Central memory CD4-positive, alpha-beta T cell (primary cell): ENCODE measurements around the gene DPP10.

ENCODE experiments used
- DNase-seq: peaks from one replicate; pipeline ENCODE4 v3.0.0; 2022

The DPP10 gene

GRCh38 chr2:115483666-115484065, 1041.2 kb downstream of the DPP10 start:
- DNase-seq: no peak

GRCh38 chr2:115484486-115484885, 1042.0 kb downstream of the DPP10 start:
- no peak for DNase-seq

GRCh38 chr2:115484983-115485382, 1042.5 kb downstream of the DPP10 start:
- DNase-seq: no peak

GRCh38 chr2:115491186-115491793, 1048.8 kb downstream of the DPP10 start:
- no peak for DNase-seq

- no peak for DNase-seq
These were observed 1062.9 kb downstream of the DPP10 start for GRCh38 chr2:115505331-115505730.

- DNase-seq: no peak
These were observed 1078.3 kb downstream of the DPP10 start for GRCh38 chr2:115520727-115521126.

- no peak for DNase-seq
These were observed 1082.0 kb downstream of the DPP10 start for GRCh38 chr2:115524452-115524851.

GRCh38 chr2:115529627-115530026, 1087.2 kb downstream of the DPP10 start:
- DNase-seq: no peak

GRCh38 chr2:115533081-115533480, 1090.6 kb downstream of the DPP10 start:
- DNase-seq: no peak

- DNase-seq: no peak
These were observed 1099.4 kb downstream of the DPP10 start for GRCh38 chr2:115541814-115542213.

- no peak for DNase-seq
These were observed 1099.9 kb downstream of the DPP10 start for GRCh38 chr2:115542331-115542730.

- DNase-seq: no peak
These were observed 1100.6 kb downstream of the DPP10 start for GRCh38 chr2:115543024-115543423.

GRCh38 chr2:115543461-115543860, 1101.0 kb downstream of the DPP10 start:
- no peak for DNase-seq

GRCh38 chr2:115549611-115550130, 1107.2 kb downstream of the DPP10 start:
- no peak for DNase-seq

- DNase-seq: no peak
These were observed 1110.3 kb downstream of the DPP10 start for GRCh38 chr2:115552726-115553125.

GRCh38 chr2:115554153-115554552, 1111.7 kb downstream of the DPP10 start:
- no peak for DNase-seq

GRCh38 chr2:115558725-115559124, 1116.3 kb downstream of the DPP10 start:
- no peak for DNase-seq

- DNase-seq: no peak
These were observed 1118.2 kb downstream of the DPP10 start for GRCh38 chr2:115560666-115561065.

- DNase-seq: no peak
These were observed 1126.2 kb downstream of the DPP10 start for GRCh38 chr2:115568643-115569042.

GRCh38 chr2:115569547-115569946, 1127.1 kb downstream of the DPP10 start:
- no peak for DNase-seq

GRCh38 chr2:115572746-115573145, 1130.3 kb downstream of the DPP10 start:
- DNase-seq: no peak

- DNase-seq: no peak
These were observed 1131.3 kb downstream of the DPP10 start for GRCh38 chr2:115573756-115574155.

- no peak for DNase-seq
These were observed 1132.2 kb downstream of the DPP10 start for GRCh38 chr2:115574667-115575066.

GRCh38 chr2:115580784-115581183, 1138.3 kb downstream of the DPP10 start:
- DNase-seq: no peak

GRCh38 chr2:115584507-115584906, 1142.1 kb downstream of the DPP10 start:
- DNase-seq: no peak
